ENCODE measurements around the gene NT5DC4. TPM values are rescaled to one million over a fixed set of nuclear protein-coding genes. Genes with fewer than 3 reads are reported as not detected.

NT5DC4 gene
- total RNA-seq, 1 donor from 2014 or later, result not detected

DNA sequence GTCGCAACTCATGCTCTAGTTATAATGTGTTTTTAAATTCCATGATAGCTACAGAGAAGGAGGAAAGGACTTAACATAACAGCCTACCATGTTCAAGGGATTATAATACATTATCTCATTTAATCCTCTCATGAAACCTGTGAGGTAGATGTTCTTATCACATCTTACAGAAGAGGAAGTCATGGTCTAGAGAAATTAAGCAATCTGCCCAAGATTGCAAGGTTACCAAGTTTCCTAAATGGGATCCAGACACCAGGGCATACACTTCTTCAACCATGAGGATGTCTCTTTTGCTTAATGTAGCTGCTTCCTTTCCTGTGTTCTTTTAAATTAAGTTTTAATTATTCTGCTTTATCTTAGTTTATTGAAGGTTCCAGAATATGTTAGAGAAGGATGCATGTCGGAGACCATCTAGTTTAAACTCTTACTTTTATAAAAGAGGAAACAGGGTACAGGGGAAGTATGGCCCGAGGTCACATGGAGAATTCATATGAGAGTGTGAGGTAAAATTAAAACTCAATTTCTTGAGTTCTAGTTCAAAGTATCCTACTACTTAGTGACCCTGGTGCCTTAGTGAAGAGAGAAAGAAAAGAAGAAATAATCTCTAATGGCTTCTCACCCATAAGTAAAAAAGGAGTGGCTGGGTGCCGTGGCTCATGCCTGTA lies 67.0 kb downstream of the NT5DC4 start:
- no peak for ATAC-seq

GRCh38 chr2:112788653-112789052 lies 67.8 kb downstream of the NT5DC4 start:
- ATAC-seq, result no peak

Other genes with a start within 250 kb of the NT5DC4 start
- 21.6 TPM for gene TTL, start 238.9 kb upstream of the NT5DC4 start, total RNA-seq
- gene POLR1B, start 178.6 kb upstream of the NT5DC4 start, total RNA-seq, result 23.5 TPM
- gene CHCHD5, start 136.4 kb upstream of the NT5DC4 start, total RNA-seq, result 41.5 TPM
- 18.5 TPM for gene SLC20A1, start 75.1 kb upstream of the NT5DC4 start, total RNA-seq
- gene CKAP2L, start 43.6 kb downstream of the NT5DC4 start, total RNA-seq, result 14.0 TPM
- 9.4 TPM for gene IL1A, start 63.5 kb downstream of the NT5DC4 start, total RNA-seq
- 4.1 TPM for gene IL1B, start 115.8 kb downstream of the NT5DC4 start, total RNA-seq
- not detected for gene IL37, start 190.1 kb downstream of the NT5DC4 start, total RNA-seq